Naive thymus-derived CD4-positive, alpha-beta T cell (primary cell): ENCODE measurements around the gene LPP. TPM values are rescaled to one million over a fixed set of nuclear protein-coding genes. Genes with fewer than 3 reads are reported as not detected.

Experiments
- ATAC-seq: fragments of 150-1000 bp; cut with Tn5 transposase; 2 replicates; pipeline ENCODE4 v1.10.0; 2021; ENCODE audit warnings: mild to moderate bottlenecking, moderate library complexity
- CTCF ChIA-PET: fragments of 350-600 bp; sonication (Branson Sonifier 250); formaldehyde crosslinking; loops from one replicate; lab custom pipeline; 2021; ENCODE audit warnings: antibody characterized with exemption; lab: Charles Lee
- POLR2A ChIA-PET: fragments of 350-600 bp; sonication (Branson Sonifier 250); formaldehyde crosslinking; loops from one replicate; lab custom pipeline; 2021; ENCODE audit warnings: antibody characterized with exemption, inconsistent platforms; lab: Charles Lee
- DNase-seq, 9 donors: peaks; one replicate each; pipeline versions ENCODE4 v3.0.0 to v3.0.0-alpha.2; 2020 to 2022; ENCODE audit warnings: mixed read lengths in 1 of 9
- H3K27ac ChIP-seq: one replicate; pipeline ENCODE4 v1.7.0; 2013; ENCODE audit warnings: mild to moderate bottlenecking, low read depth, low read length, moderate library complexity
- H3K27me3 ChIP-seq, 2 donors: one replicate each; pipeline ENCODE4 v1.7.0; 2013; ENCODE audit warnings: low read length in 2 of 2, mild to moderate bottlenecking in 2 of 2, moderate library complexity in 2 of 2; ENCODE audit not compliant: control insufficient read depth in 2 of 2, insufficient read depth in 2 of 2
- H3K36me3 ChIP-seq, 3 experiments: 1 replicate in 2 of 3; 2 replicates in 1 of 3; pipeline ENCODE4 v1.7.0; 2013; ENCODE audit warnings: low read length in 3 of 3, mild to moderate bottlenecking in 3 of 3, moderate library complexity in 1 of 3; ENCODE audit not compliant: insufficient read depth in 3 of 3, control insufficient read depth in 2 of 3
- H3K4me1 ChIP-seq, 2 donors: one replicate each; pipeline ENCODE4 v1.7.0; 2013; ENCODE audit warnings: low read length in 2 of 2, mild to moderate bottlenecking in 2 of 2, moderate library complexity in 1 of 2; ENCODE audit not compliant: control insufficient read depth in 2 of 2, insufficient read depth in 2 of 2
- H3K4me3 ChIP-seq: 2 replicates; pipeline ENCODE4 v1.7.0; 2013; ENCODE audit warnings: mild to moderate bottlenecking, low read length
- H3K9me3 ChIP-seq, 3 experiments: 1 replicate in 2 of 3; 2 replicates in 1 of 3; pipeline ENCODE4 v1.7.0; 2013; ENCODE audit warnings: low read length in 3 of 3; ENCODE audit not compliant: control insufficient read depth in 2 of 3
- H3K27ac Mint-ChIP-seq, 9 donors: one replicate each; pipeline ENCODE4 v1.8.0; 2020 to 2022; ENCODE audit warnings: mixed read lengths in 9 of 9, mild to moderate bottlenecking in 8 of 9, moderate library complexity in 5 of 9, inconsistent platforms in 2 of 9
- H3K27me3 Mint-ChIP-seq, 5 donors: one replicate each; pipeline ENCODE4 v1.8.0; 2021 to 2022; ENCODE audit warnings: mixed read lengths in 5 of 5, mild to moderate bottlenecking in 1 of 5
- H3K36me3 Mint-ChIP-seq, 5 donors: one replicate each; pipeline ENCODE4 v1.8.0; 2020 to 2022; ENCODE audit warnings: mixed read lengths in 5 of 5, mild to moderate bottlenecking in 3 of 5, inconsistent platforms in 1 of 5
- H3K4me1 Mint-ChIP-seq, 7 donors: one replicate each; pipeline ENCODE4 v1.8.0; 2020 to 2022; ENCODE audit warnings: mixed read lengths in 7 of 7, mild to moderate bottlenecking in 3 of 7, inconsistent platforms in 1 of 7
- H3K4me3 Mint-ChIP-seq, 10 donors: one replicate each; pipeline ENCODE4 v1.8.0; 2020 to 2022; ENCODE audit warnings: mild to moderate bottlenecking in 10 of 10, mixed read lengths in 10 of 10, moderate library complexity in 6 of 10, inconsistent platforms in 2 of 10
- H3K9me3 Mint-ChIP-seq, 11 donors: one replicate each; pipeline ENCODE4 v1.8.0; 2020 to 2022; ENCODE audit warnings: mixed read lengths in 11 of 11, mild to moderate bottlenecking in 4 of 11, inconsistent platforms in 1 of 11, moderate library complexity in 1 of 11
- intact Hi-C, 2 donors: fragments of 100-400 bp; cut with micrococcal nuclease; formaldehyde crosslinking; loops; one replicate each; pipeline ENCODE4 v1.15.1; 2023
- polyA plus RNA-seq, 2 donors: library from polyadenylated mRNA; unstranded; fragments of 300-500 nt; fragmentation: Illumina TruSeq; gene quantifications; one replicate each; pipeline ENCODE4 v1.2.3, GENCODE V29; 2021
- total RNA-seq, 6 experiments: library from RNA in 5 of 6; stranded (reverse) in 5 of 6; gene quantifications; 1 replicate in 5 of 6; 2 replicates in 1 of 6; pipeline ENCODE4 v1.2.3 and lab custom pipeline; 2021 to 2026

LPP gene
- total and polyA plus RNA-seq, 7 experiments from 2014 or later: 10.3 to 95.2 (median 19.5) TPM

DNA sequence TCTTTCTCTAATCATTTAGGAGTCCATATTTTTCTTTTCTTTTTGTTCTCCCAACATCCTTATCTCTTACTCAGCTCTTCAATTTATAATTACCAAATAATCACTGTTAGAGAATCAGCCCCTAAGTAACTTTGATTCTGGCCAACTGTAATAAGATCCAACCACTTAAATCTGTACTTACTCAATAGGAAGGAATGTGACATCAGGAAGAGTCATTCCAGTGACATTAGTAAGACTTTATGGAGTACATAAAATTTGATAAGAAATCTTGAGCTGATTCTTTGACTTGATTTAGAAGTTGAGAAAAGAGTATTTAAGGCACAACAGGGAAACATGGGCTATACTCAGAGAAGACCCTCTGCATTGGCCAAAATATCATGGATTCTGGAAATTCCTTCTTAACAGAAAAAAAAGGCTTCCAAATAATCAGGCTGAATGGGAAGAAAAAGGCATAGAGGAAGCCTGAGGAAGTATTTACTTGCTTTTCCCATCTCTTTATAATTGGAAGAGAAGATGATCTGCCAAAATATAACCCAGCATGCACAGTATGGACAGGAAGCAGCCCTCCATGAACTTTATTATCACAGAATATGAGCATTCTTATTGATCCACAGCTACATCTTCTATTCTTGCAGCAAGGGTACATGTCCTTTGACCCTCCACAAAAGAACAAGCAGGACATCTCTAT lies 728.1 kb downstream of the LPP start:
- no peaks in the 10 kb centered on the region for H3K27me3 ChIP-seq
- no peak overlapping the region for H3K4me3 ChIP-seq
- H3K9me3 Mint-ChIP-seq: no peaks in the 10 kb centered on the region
- no peak overlapping the region for H3K27ac ChIP-seq
- H3K4me1 Mint-ChIP-seq: no peaks in the 10 kb centered on the region
- DNase-seq (no peak), ATAC-seq (no peak)
- no peaks in the 10 kb centered on the region for H3K9me3 ChIP-seq
- H3K4me3 Mint-ChIP-seq: no peak overlapping the region
- no peaks in the 10 kb centered on the region for H3K36me3 ChIP-seq
- ChIA-PET CTCF (no interaction called here), POLR2A (no interaction called here)
- no peak overlapping the region for H3K27ac Mint-ChIP-seq
- peaks cover 4 to 48% (median 29%) of the 10 kb centered on the region in 5 donors for H3K36me3 Mint-ChIP-seq
- intact Hi-C loops: no loop called here
- no peaks in the 10 kb centered on the region for H3K4me1 ChIP-seq
- no peaks in the 10 kb centered on the region for H3K27me3 Mint-ChIP-seq

GRCh38 chr3:188884299-188885043 lies 730.5 kb downstream of the LPP start:
- Mint-ChIP-seq H3K4me3 (no peak overlapping the region), H3K27ac (no peak overlapping the region), H3K36me3 (peaks cover 8 to 48% (median 25%) of the 10 kb centered on the region in 5 donors), H3K9me3 (no peaks in the 10 kb centered on the region), H3K27me3 (no peaks in the 10 kb centered on the region), H3K4me1 (no peaks in the 10 kb centered on the region)
- CTCF ChIA-PET: no interaction called here
- intact Hi-C loops: no loop called here
- DNase-seq (no peak), ATAC-seq (no peak)
- H3K27me3 ChIP-seq: no peaks in the 10 kb centered on the region
- no peaks in the 10 kb centered on the region for H3K9me3 ChIP-seq
- POLR2A ChIA-PET: no interaction called here
- no peak overlapping the region for H3K4me3 ChIP-seq
- no peaks in the 10 kb centered on the region for H3K4me1 ChIP-seq
- no peaks in the 10 kb centered on the region for H3K36me3 ChIP-seq
- H3K27ac ChIP-seq: no peak overlapping the region

- Mint-ChIP-seq H3K9me3 (no peaks in the 10 kb centered on the region), H3K4me3 (no peak overlapping the region), H3K4me1 (no peaks in the 10 kb centered on the region), H3K27me3 (no peaks in the 10 kb centered on the region), H3K27ac (no peak overlapping the region), H3K36me3 (peaks cover 4 to 28% (median 8%) of the 10 kb centered on the region in 5 donors)
- Histone ChIP-seq H3K36me3 (no peaks in the 10 kb centered on the region), H3K27me3 (no peaks in the 10 kb centered on the region), H3K9me3 (no peaks in the 10 kb centered on the region), H3K4me3 (no peak overlapping the region), H3K27ac (no peak overlapping the region), H3K4me1 (no peaks in the 10 kb centered on the region)
- ATAC-seq (no peak), DNase-seq (no peak)
- POLR2A ChIA-PET: no interaction called here
- intact Hi-C loops: no loop called here
- CTCF ChIA-PET: interaction anchor here (0.6 kb wide), 1 partner anchor 88 kb away, joined by 4 read pairs; no protein-coding TSS in a partner anchor
Observed at GRCh38 chr3:188888321-188889053, 734.5 kb downstream of the LPP start.

GRCh38 chr3:188889054-188889491 lies 735.1 kb downstream of the LPP start:
- H3K27ac ChIP-seq: no peak overlapping the region

DNA sequence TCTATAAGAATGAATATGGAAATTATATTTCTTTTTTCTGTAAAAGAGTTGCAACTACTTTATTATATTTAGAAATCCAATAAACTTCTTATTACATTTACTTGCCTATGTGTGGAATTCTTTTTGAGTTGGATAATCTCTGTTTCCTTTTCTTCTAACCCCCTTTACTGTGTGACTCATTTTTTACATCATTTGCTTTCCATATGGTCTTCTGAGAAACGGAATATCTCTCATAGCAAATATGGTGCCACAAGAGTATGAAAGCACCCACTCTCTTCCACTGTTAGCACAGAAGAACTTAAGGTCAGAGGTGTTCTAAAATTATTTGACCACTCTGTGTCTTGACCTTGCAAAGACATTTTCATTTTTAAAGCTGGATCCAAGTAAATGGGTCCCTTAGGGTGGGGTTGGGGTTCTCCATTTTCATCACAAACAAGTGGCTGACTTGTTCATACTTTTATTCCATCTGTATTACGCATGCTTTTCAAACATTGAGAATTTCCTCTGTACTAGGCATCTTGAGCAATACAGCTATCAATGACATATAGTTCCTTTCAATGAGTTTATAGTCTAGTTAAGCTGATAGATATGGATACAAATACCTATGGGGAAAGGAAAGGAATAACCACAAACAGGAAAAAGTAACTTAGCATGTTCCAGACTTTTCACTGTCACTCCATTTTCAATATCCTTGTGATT lies 736.8 kb downstream of the LPP start:
- no peak overlapping the region for H3K27ac Mint-ChIP-seq
- ATAC-seq: no peak
- Histone ChIP-seq H3K9me3 (no peaks in the 10 kb centered on the region), H3K27ac (no peak overlapping the region), H3K36me3 (no peaks in the 10 kb centered on the region), H3K27me3 (no peaks in the 10 kb centered on the region), H3K4me3 (no peak overlapping the region), H3K4me1 (no peaks in the 10 kb centered on the region)
- ChIA-PET POLR2A (no interaction called here), CTCF (no interaction called here)
- no peaks in the 10 kb centered on the region for H3K27me3 Mint-ChIP-seq
- no peak for DNase-seq
- H3K4me1 Mint-ChIP-seq: no peaks in the 10 kb centered on the region
- H3K9me3 Mint-ChIP-seq: no peaks in the 10 kb centered on the region
- no peak overlapping the region for H3K4me3 Mint-ChIP-seq
- intact Hi-C loops: no loop called here
- peaks cover 0 to 14% (median 4%) of the 10 kb centered on the region in 5 donors for H3K36me3 Mint-ChIP-seq

More at GRCh38 chr3:188889054-188889491, 735.1 kb downstream of the LPP start:
- DNase-seq (no peak), ATAC-seq (no peak)
- H3K36me3 ChIP-seq: no peaks in the 10 kb centered on the region
- intact Hi-C loops: no loop called here
- no peaks in the 10 kb centered on the region for H3K9me3 Mint-ChIP-seq
- H3K27me3 Mint-ChIP-seq: no peaks in the 10 kb centered on the region
- ChIA-PET CTCF (interaction anchor here (0.6 kb wide), 1 partner anchor 89 kb away, joined by 4 read pairs; no protein-coding TSS in a partner anchor), POLR2A (no interaction called here)
- H3K4me3 Mint-ChIP-seq: no peak overlapping the region
- H3K4me1 Mint-ChIP-seq: no peaks in the 10 kb centered on the region
- peaks cover 4 to 23% (median 8%) of the 10 kb centered on the region in 5 donors for H3K36me3 Mint-ChIP-seq
- no peaks in the 10 kb centered on the region for H3K27me3 ChIP-seq
- H3K9me3 ChIP-seq: no peaks in the 10 kb centered on the region
- no peak overlapping the region for H3K4me3 ChIP-seq
- H3K4me1 ChIP-seq: no peaks in the 10 kb centered on the region
- no peak overlapping the region for H3K27ac Mint-ChIP-seq

- ChIA-PET CTCF (interaction anchor here (0.6 kb wide), 1 partner anchor 1592 kb away, joined by 3 read pairs; no protein-coding TSS in a partner anchor), POLR2A (no interaction called here)
- H3K27me3 Mint-ChIP-seq: no peaks in the 10 kb centered on the region
- H3K36me3 Mint-ChIP-seq: peaks cover 0 to 6% (median 0%) of the 10 kb centered on the region in 5 donors
- no peak overlapping the region for H3K27ac Mint-ChIP-seq
- H3K27me3 ChIP-seq: no peaks in the 10 kb centered on the region
- intact Hi-C loops: no loop called here
- no peak overlapping the region for H3K27ac ChIP-seq
- peaks cover 0 to 4% (median 0%) of the 10 kb centered on the region in 11 donors for H3K9me3 Mint-ChIP-seq
- no peak overlapping the region for H3K4me3 Mint-ChIP-seq
- no peak overlapping the region for H3K4me3 ChIP-seq
- no peak for DNase-seq
- no peaks in the 10 kb centered on the region for H3K4me1 ChIP-seq
- no peaks in the 10 kb centered on the region for H3K9me3 ChIP-seq
- H3K4me1 Mint-ChIP-seq: peaks cover 0 to 5% (median 0%) of the 10 kb centered on the region in 7 donors
- no peak for ATAC-seq
- no peaks in the 10 kb centered on the region for H3K36me3 ChIP-seq
Observed at GRCh38 chr3:188899881-188900280, 745.9 kb downstream of the LPP start.
